ENCODE measurements around the gene MCRS1.
"Not testable (repeated sequence)": the region's sequence is repeated elsewhere in the genome, so short reads cannot be mapped to it uniquely, and the experiment has no call there.

Gene MCRS1

GRCh38 chr12:49540229-49541139 is 27.5 kb downstream of the MCRS1 start:
- DNase-seq = peak; percentile 30

- no peak for DNase-seq
These were observed 28.3 kb downstream of the MCRS1 start for GRCh38 chr12:49539406-49540228.

GRCh38 chr12:49538510-49539403 is 29.2 kb downstream of the MCRS1 start, which contains the start of gene KCNH3:
KCNH3 (plus strand) TSS chr12:49539030; CDS start chr12:49539417, 387 bp downstream.
- DNase-seq = peak; percentile 84

GRCh38 chr12:49537752-49538509 is 30.0 kb downstream of the MCRS1 start:
- no peak for DNase-seq

- DNase-seq = no peak
These were observed 30.7 kb downstream of the MCRS1 start for GRCh38 chr12:49537231-49537751.

GRCh38 chr12:49536526-49537071 is 31.3 kb downstream of the MCRS1 start:
- no peak for DNase-seq

- peak; percentile 4 for DNase-seq
These were observed 31.9 kb downstream of the MCRS1 start for GRCh38 chr12:49535921-49536525.

GRCh38 chr12:49534731-49535278 is 33.1 kb downstream of the MCRS1 start:
- DNase-seq = peak; percentile 26

GRCh38 chr12:49534122-49534521 is 33.8 kb downstream of the MCRS1 start:
- DNase-seq = not testable (repeated sequence)

- no peak for DNase-seq
These were observed 34.6 kb downstream of the MCRS1 start for GRCh38 chr12:49533331-49533730.

- DNase-seq = no peak
These were observed 36.2 kb downstream of the MCRS1 start for GRCh38 chr12:49531745-49532144.

GRCh38 chr12:49529414-49529813 is 38.5 kb downstream of the MCRS1 start:
- DNase-seq = no peak

- DNase-seq = no peak
These were observed 40.4 kb downstream of the MCRS1 start for GRCh38 chr12:49527361-49528130.

- DNase-seq = no peak
These were observed 42.0 kb downstream of the MCRS1 start for GRCh38 chr12:49525942-49526341.

- DNase-seq = no peak
These were observed 43.1 kb downstream of the MCRS1 start for GRCh38 chr12:49524660-49525324.

- DNase-seq = no peak
These were observed 46.6 kb downstream of the MCRS1 start for GRCh38 chr12:49521389-49521788.

GRCh38 chr12:49519574-49519936 is 48.4 kb downstream of the MCRS1 start:
- DNase-seq = no peak

- no peak for DNase-seq
These were observed 48.9 kb downstream of the MCRS1 start for GRCh38 chr12:49518914-49519573.

- DNase-seq = no peak
These were observed 52.7 kb downstream of the MCRS1 start for GRCh38 chr12:49515266-49515665.

Data from left hindlimb (tissue), 1 donor.